HG03432 (cell line): ENCODE results near the gene SAA1.
A peak's percentile ranks its signal among the peaks of the same experiment; 100 is the strongest.

Experiments used
- ATAC-seq: cut with Tn5 transposase; IDR thresholded peaks from one replicate; pipeline ENCODE4 v1.9.1; 2021; ENCODE audit warnings: mild to moderate bottlenecking, moderate library complexity; ENCODE audit not compliant: unreplicated experiment

SAA1 gene

DNA sequence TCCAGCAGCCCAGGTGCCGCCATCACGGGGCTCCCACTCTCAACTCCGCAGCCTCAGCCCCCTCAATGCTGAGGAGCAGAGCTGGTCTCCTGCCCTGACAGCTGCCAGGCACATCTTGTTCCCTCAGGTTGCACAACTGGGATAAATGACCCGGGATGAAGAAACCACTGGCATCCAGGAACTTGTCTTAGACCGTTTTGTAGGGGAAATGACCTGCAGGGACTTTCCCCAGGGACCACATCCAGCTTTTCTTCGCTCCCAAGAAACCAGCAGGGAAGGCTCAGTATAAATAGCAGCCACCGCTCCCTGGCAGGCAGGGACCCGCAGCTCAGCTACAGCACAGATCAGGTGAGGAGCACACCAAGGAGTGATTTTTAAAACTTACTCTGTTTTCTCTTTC, at the start of gene SAA1:
TSS of gene SAA1 (plus strand) at position 316 of the 400 bp plus-strand sequence. CDS start 624 bp downstream, outside the sequence.
- no peak for ATAC-seq

DNA sequence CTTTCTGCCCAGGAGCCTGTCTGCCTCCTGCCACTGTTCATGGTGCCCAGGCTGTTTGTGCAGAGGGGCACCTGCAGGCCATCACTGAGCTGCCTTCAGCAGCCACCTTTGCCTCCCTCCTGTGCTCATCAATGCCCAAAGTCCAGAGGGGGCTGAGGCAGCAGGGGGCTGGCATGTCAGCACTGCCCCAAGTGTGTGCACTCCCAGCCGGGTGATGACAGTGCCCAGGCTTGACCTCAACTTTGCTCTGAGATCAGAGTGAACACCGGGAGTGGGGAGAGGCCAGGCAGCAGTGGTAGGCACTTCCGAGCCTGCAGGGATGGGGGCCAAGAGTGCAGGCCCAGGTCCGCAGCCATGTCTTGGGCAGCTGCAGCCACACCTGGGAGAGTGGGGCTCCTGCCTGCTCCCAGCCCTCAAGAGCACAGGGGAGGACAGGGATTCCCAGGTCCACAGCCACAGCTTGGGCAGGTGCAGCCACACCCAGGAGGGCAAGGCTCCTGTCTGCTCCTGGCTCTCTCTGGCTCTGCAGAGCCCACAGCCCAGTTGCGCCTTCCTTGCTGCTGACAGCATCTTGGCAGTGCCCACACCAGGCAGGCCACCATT, 44.7 kb upstream of the SAA1 start:
- no peak for ATAC-seq

DNA sequence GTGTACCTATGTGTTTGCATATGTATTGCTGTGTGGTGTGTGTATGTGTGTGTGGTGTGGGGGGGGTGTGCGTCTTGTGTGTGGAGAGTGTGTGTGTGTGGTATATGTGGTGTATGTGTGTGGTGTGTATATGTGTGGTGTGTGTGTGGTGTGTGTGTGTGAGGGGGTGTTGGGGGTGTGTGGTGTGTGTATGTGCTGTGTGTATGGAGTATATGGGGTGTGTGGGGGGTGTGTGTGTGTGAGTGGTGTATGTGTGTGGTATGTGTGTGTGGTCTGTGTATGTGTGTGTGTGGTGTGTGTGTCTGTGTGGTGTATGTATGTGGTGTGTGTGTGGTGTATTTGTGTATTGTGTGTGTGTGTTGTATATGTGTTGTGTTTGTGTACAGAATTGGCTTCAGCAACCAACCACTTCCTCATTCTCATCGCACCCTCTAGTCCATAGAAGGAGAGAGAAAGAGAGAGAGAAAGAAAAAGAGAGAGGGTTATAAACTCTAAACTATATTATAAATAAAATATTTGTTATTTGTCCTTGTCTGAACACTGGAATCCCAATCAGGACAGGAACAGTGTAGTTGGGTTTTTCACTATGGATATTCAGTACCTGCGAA, 43.1 kb upstream of the SAA1 start:
- ATAC-seq = no peak

DNA sequence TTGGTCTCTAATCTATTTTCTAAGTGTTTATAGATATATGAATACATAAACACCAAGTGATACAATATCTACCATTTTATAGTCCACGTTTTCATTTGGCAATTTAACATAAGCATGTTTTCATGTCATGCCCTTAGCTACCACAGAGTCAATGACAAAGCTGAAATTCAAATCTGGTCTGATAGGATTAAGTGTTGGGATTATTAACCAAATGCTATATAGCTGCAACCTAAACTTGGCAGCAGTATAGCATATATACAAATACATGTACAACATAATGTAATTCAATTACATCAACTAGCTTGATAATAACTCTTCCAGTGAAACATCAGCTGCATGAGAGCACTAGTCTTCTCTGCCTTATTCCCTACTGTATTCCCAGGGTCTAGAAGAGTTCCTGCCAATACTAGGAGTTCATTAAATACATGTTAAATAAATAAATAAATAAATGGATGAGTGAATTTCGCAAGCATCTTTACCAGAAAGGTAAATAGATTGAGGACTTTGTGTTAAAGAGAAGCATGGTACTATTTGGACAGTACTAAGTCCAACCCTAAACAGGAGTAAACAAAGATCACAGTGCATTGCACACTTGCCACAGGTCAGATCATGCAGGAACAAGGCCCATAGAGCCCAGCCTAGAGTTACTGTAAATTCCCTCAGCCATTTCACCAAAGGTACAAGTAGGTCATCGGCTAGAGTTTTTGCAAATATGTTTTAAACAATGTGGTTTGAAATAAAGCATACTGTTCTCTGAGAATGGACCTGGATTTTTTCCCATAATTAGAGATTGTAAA, 42.3 kb upstream of the SAA1 start:
- ATAC-seq = no peak

DNA sequence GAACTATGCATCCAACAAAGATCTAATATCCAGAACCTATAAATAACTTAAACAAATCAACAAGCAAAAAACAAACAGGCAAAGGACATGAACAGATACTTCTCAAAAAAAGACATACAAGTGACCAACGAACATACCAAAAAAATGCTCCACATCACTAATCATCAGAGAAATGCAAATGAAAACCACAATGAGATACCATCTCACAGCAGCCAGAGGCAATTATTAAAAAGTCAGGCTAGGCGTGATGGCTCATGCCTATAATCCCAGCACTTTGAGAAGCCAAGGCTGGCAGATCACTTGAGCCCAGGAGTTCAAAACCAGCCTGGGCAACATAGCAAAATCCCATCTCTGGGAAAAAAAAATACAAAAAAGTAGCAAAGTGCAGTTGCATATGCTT, 40.2 kb upstream of the SAA1 start:
- ATAC-seq = peak; percentile 35

DNA sequence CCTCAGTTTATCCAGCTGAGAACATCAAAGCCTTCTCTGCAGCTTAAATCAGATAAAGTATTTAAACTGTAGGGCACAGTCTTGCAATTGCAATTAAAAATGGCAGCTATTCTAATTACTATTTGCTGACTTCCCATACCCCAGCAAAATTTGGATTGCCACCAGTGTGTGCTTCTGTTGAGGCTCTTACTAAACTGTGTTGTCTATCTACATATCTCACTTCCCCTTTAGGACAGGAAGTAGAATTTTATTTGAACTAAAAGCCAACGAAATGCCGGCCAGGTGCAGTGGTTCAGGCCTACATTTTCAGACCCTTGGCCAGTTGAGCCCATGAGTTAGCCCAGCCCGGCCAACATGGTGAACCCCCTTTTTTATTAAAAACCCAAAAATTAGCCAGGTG, 36.6 kb upstream of the SAA1 start:
- ATAC-seq = peak; percentile 94

DNA sequence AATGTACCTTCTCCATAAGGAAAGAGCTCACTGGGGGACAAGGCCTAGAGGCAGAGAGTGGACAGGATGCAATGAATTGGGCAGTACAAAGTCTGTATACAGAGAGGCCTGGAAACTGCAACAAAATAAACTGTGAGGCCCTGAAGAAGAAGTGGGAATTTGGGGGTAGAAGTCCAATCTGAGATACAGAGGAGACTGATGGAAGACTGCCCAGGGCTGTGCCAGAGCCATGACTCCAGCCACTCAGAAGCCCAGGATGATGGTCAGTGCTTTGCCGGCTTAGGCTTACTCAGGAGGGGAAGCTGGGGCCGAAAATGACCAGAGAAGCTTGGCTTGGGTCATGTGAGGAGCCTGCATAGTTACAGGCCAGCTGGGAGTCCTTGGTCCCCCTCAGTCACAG, 35.2 kb upstream of the SAA1 start:
- no peak for ATAC-seq

DNA sequence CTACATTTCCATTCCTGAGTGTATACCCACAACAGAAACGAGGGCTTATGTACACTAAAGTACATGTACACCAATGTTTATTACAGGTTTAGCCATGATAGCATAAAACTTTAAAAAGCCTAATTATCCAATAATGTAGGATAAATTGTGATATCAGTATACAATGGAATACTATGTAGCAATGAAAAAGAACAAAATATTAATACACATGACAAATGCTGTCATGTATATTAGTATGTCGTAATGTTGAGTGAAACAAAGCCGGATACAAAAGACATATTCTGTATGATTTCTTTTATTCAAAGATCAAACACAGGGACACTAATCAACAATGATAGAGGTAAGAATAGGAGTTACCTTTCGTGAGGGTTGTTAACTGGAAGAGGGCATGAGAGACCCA, 32.2 kb upstream of the SAA1 start:
- no peak for ATAC-seq

DNA sequence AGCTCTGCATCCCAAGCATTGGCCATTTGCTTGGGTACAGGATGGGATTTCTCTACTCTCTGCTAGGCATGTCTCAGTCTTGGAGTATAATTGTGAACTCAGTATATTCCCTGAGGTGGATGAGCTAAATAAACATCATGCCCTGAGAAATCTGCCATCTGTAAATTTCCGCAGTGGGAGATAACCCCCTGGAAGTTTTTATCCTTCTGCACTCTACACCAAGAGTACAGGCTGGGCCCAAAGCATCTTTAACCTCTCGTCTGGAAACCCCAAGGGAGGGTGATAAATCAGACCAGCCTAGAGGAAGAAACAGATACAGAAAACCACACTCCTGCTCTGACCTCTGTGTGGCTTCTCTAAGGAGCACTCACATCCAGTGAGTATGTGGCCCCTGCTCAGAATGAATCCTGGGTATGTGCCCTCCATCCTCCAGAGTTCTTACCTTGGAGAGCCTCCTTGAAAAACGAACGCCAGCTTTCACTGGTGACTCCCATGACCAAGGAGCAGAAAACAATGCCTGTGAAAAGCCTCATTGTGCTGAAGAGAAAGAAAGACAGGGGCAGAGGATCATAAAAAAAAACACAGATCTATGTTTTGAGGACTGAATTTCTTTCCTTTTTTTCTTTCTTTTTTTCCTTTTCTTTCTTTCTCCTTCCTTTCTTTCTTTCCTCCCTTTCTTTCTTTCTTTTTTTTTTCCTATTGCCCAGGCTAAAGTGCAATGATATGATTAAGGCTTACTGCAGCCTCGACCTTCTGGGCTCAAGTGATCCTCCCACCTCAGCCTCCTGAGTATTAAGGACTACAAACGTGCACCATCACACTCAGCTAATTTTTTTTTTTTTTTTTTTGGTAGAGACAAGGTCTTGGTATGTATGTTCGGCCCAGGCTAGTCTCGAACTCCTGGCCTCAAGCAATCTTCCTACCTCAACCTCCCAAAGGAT, 30.4 kb upstream of the SAA1 start:
- ATAC-seq = no peak

DNA sequence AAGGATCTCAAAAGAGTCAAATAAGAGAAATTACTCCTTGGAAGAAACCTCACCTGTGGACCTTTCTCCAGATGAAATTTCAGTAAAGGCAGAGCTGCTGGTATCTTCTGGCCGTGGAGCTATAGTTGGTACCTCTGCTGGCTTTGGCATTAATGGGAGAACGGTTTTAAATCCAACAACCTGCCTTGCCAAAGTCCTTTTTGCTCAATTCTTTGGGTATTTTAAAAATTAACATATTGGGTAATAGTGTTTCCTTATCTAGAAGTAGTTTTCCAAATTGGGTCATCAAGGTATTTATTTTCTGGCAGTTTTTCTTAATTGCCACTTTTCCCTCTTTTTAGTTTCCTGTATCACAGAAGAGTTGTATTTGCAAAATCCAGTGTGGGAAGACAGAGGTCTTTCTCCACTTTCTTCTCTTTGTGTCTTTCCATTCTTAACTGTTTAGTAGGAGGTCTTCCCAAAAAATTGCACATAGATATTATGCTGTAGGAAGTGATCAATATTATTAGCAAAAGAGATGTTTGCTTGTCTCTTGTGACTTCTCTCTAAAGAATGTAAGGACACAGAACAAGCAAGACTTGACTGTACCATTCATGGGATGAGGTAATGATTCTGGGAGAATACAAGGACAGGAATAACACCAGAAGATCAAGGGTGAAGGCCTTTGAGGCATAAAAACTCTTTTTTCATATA, 29.3 kb upstream of the SAA1 start, which contains the start of gene SAA4:
TSS of gene SAA4 (minus strand) at position 139 of the 693 bp plus-strand sequence. CDS start 876 bp downstream, outside the sequence.
- no peak for ATAC-seq

DNA sequence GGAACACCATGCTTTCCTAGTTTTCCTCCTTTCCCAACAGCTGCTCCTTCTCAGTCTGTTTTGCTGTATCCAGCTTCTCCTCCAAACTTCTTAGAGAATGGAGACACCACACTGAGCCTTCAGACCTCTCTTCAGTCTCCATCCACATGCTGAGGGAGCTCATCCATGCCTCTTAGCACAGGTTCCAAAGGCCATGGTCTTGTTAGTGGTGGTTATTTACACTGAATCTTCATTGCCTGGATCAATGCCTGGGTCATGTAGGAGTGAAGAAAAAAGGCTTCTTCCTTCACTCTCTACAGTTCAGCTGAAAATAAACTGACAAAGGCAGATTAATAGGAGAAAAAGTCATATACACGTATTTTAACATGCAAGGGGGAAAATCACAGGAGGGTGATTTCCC, 26.4 kb upstream of the SAA1 start:
- ATAC-seq = no peak

DNA sequence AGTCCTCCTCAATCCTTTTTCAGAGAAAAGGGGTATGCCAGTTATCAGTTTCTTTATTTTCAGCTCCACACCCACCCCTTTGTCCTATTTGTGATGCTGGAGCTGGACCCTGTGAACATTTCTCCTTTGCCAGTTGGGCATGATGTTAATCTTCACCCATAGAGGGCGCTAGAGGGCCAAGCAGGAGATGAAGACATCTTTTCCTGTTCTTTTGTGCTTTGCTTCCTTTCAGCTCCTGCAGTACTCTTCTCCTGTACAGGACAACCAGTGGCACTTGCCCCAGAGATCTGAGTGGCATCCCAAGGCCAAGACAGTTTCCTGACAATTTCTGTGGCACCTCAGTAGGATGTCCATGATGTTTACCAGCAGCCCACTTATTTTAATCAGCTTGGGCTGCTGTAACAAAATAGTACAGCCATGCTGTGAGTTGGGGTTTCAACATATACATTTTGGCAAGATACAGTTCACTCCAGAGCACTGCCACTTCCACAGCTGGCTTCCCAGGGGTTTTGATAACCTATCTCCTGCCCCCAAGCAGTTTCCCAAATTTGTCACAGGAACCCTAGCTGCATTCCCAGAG, 22.2 kb upstream of the SAA1 start:
- no peak for ATAC-seq

DNA sequence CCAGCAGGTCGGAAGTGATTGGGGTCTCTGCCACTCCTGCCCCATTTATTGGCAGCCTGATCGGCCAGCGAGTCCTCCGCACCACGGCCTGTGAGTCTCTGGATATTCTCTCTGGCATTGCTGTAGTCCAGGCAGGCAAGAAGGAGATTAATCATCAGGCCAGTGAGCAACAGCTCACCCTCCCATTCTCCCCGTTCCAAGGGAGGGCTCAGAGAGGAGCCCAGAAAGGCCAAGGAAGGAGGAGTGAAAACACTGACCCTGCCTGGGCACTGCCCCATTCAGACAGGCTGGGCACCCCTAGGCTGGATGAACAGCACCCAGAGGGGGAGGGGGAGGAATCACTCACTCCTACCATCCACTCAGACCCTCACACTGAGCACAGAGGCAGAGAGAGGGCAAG, 20.7 kb upstream of the SAA1 start:
- no peak for ATAC-seq

DNA sequence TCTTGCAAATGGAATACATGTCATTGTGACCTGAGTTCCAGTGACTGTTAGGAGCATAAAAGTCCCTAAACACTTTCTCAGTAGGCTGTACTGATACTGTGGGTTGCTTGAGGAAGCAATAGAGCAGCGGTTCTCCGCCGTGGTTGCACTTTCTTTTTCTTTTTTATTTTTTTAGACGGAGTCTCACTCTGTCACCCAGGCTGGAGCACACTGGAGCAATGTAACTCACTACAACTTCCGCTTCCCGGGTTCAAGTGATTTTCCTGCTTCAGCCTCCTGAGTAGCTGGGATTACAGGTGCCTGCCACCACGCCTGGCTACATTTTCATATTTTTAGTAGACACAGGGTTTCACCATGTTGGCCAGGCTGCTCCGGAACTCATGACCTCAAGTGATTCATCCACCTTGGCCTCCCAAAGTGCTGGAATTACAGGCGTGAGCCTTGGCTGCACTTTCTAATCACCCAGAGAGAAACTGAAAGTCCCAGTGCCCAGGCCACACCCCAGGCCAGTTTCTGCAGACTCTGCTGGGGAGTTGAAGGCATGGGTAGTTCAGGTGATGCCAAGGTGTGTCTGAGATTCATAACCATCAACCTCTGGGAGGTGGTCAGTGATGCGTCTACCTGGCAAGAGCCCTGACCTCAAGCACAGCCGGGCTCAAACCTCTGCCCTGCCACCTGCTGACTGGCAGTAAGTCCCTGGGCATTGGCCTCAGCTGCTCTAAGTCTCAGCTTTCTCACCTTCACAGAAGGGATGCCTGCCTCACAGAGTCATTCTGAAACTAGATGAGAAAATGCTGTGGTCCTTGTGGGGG, 19.5 kb upstream of the SAA1 start:
- peak; percentile 83 for ATAC-seq

DNA sequence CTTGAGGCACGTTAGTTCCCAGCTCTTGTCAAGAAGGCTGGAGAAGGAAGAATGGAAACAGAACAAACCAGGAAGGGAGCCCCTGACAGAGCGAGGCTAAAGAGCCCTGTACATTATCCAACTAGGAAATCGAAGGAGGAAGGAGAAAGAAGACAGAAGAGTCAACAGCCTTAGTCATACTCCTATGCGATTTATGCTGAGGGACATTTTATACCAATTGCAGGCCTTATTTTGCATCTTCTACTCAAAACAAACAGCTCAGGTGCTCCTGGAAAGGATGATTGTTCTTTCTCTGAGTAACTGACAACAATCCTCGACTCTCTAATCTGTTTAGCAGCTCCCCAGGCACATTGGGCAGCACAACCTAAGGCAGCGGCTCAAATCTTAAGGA, 18.9 kb upstream of the SAA1 start:
- ATAC-seq = peak; percentile 15

DNA sequence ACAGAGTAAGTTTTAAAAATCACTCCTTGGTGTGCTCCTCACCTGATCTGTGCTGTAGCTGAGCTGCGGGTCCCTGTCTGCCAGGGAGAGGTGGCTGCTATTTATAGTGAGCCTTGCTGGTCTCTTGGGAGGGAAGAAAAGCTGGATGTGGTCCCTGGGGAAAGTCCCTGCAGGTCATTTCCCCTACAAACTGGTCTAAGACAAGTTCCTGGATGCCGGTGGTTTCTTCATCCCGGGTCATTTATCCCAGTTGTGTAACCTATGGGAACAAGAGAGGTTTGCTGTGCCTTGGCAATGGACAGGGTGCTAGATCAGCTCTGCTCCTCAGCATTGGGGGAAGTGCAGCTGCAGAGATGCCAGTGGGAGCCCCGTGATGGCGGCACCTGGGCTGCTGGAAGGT, 17.5 kb upstream of the SAA1 start, which contains the start of gene SAA2:
TSS of gene SAA2 (minus strand) at position 108 of the 400 bp plus-strand sequence. CDS start 657 bp downstream, outside the sequence.
- ATAC-seq = no peak

DNA sequence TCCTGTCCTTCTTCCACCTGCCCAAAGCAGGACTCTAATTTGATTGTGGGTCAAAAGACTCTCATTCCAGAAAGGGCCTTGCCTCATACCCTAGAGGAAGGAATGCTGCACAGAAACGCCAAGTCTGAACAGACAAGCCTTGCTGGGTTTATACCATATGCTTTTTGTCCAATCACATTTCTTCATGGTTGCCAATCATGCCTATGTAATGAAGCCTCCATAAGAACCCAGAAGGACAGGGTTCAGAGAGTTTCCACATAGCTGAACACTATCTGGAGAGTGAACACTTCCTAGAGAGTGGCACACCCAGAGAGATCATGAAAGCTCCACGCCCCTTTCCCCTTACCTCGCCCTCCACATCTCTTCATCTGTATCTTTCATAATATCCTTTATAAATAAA, 12.8 kb upstream of the SAA1 start:
- ATAC-seq = no peak

DNA sequence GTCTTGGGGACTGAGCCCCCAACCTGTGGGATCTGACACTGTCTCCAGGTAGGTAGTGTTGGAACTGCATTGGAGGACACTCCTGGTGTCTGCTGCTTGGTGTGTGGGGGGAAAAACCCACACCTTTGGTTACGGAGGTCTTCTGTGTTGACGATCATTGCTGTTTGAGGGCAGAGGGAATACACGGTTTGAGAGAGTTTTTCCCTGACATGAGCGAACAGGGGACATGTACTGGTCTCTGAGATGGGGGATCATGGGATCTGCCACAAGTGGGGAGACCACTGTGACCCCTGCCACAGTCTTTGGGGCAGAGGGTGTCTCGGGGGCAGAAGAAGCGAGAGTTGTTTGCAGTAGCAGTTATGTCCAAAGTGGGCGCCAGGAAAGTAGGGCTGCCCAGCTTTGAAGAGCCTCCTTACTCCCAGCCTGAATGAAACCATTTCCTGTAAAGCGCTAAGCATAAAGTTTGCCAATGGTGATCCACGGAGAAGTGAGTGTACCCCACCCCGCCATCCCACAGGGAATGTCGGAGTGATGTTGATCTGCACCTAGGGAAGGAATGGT, 12.2 kb upstream of the SAA1 start:
- no peak for ATAC-seq
